Measurements from ENCODE around the gene SLC11A1.

SLC11A1 gene

DNA sequence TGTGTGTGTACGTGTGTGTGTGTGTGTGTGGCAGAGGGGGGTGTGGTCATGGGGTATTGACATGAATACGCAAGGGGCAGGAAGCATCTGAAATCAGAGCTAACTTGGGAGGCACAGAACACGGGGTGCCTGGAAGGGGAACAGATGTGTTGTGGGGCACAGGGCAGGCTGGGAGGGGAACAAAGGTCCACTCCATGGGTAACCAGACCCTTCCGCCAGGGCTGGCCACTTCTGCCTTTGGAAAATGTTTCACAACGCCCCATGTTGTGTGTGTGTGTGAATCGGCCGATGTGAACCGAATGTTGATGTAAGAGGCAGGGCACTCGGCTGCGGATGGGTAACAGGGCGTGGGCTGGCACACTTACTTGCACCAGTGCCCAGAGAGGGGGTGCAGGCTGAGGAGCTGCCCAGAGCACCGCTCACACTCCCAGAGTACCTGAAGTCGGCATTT is at the start of gene SLC11A1:
Gene SLC11A1 (plus strand): TSS at position 358 of the 451 bp plus-strand sequence. CDS start 96 bp downstream, outside the sequence.
- peak; percentile 21 to 49 for DNase-seq

- no peak for DNase-seq
These were observed 49.8 kb upstream of the SLC11A1 start for GRCh38 chr2:218332288-218332687.

DNA sequence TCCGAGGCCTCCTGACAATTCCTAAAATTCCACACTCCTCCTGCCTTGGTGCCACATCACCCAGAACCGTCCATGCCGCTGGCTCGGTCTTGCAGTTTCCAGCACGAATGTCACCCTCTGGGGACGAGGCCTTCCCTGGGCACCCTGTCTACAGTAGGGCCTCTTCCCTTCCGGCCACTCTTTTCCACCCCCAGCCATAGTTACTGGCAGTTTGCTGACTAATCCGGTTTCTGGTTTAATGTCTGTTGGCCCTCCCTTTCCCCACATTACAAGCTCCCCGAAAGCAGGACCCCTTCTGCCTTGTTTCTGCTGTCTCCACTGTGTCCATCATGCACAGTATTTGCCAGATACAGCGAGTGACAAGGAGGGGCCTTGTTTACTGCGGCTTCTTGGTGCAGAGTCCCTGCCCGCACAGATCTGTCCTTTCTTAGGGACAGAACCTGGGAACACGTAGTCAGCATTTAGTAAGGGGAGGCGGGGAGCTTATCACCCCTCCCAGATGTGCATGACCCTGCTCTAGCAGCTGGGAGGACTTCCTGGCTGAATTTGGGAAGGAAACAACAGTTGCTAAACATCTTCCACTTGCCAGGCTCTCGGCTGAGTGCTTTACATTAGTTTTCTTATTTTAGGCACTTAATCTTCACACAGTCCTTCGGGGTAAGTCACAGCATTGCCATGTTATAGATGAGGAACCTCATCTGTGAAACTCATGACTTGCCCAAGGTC is 49.0 kb upstream of the SLC11A1 start:
- no peak for DNase-seq

- DNase-seq: no peak
These were observed 47.5 kb upstream of the SLC11A1 start for GRCh38 chr2:218334531-218334930.

DNA sequence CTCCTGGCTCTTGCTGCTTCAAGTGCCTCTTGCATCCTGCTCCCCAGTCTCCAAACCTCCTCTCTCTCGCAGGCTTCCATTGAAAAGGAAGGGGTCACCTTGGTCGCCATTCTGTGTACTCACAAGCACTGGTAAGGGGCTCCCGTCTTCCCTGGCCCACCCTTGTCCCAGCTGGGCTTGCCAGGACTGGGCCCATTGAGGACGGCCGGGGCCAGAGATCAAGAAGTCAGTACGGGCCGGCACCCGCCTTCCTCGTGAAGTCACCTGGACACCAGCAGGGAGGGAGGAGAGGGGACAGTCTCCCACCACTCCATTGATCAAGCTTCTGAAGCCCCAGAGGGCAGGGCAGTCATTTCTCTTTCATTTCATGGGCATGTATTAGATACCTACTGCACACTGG is 41.4 kb upstream of the SLC11A1 start:
- DNase-seq: no peak

GRCh38 chr2:218341381-218341780 is 40.7 kb upstream of the SLC11A1 start:
- DNase-seq: no peak

GRCh38 chr2:218342837-218343236 is 39.2 kb upstream of the SLC11A1 start:
- no peak for DNase-seq

DNA sequence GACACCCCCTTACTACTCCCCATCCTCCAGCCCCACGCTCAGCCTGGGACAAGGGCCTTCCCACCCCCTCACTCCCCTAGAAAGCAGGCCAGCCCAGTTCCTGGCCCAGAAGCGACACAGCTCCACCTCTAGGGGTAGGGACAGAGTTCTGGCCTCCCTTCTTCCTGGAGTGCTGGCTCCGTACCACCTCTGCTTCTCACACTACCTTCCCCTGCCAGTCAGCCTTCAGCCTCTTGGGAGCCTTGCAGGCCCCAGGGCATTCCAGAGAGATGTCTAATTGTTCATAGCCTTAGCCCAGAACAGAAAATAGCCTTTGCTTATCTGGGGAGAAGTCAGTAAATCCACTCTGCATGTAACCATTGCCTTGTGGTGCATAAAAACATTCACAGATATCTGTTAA is 38.5 kb upstream of the SLC11A1 start:
- DNase-seq: no peak

DNA sequence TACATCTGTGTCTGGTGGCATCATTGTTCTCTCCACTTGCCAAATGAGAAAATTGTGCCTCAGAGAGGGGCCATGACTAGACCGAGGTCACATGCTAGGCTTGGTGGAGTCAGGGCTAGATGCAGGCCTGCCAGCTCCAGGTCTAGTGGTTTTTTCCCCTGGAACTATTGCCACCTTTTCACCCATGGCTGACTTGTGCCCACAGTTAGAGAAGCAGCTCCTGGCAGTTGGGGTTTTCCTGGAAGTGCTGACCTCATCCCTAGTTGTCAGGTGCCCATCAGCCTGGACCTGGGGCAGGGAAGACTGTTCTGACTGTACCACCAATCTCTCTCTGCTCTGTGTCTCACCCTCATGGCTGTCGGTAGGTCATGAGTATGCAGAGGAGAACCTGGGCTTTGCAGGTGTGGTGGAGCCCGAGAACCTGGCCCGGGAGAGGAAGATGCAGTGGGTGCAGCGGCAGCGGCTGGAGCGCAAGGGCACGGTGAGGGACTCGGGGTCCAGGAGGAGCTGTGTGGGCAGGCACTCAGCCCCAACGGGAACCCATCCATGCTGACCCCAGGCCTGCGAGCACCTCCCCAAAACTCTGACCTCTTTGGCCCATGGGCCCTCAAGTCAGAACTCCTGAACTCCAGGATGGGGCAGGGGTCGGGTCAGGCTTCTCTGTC is 37.9 kb upstream of the SLC11A1 start:
- DNase-seq: no peak

DNA sequence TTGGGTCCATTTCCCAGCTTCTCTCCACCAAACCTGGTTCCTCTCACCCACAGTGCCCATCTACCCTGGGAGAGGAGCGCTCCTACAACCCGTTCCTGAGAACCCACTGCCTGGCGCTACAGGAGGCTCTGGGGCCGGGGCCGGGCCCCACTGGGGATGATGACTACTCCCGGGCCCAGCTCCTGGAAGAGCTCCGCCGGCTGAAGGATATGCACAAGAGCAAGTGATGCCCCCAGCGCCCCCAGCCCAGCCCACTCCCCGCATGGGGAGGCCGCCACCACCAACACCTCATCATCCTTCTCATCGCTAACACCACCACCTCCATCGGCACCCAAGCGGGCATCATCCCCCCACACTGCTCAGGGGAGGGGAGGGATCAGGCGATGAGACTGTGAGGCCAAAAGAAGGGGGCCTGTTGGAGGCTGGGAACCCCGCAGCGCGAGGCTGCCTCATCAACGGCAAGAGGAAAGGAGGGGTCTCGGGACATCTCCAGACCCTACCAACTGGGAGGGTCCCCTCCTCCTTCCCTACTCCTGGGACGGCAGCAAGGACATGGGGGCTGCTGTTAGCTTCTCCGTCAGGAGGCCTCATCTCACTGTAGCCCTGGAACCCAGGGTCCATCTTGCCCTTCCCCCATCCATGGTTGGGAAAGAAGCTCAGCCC is 37.2 kb upstream of the SLC11A1 start:
- no peak for DNase-seq

- DNase-seq: no peak
These were observed 36.4 kb upstream of the SLC11A1 start for GRCh38 chr2:218345491-218346236.

- DNase-seq: no peak
These were observed 34.9 kb upstream of the SLC11A1 start for GRCh38 chr2:218347172-218347571.

DNA sequence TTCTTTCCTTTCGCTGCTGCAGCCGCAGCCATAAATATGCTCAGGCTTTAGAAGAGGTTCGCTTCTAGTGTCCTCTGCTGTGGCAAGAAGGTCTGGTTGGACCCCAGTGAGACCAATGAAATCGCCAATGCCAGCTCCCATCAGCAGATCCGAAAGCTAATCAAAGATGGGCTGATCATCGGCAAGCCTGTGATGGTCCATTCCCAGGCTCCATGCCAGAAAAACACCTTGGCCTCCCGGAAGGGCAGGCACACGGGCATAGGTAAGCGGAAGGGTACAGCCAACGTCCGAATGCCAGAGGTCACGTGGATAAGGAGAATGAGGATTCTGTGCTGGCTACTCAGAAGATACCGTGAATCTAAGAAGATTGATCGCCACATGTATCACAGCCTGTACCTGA is 28.0 kb upstream of the SLC11A1 start:
- no peak for DNase-seq

DNA sequence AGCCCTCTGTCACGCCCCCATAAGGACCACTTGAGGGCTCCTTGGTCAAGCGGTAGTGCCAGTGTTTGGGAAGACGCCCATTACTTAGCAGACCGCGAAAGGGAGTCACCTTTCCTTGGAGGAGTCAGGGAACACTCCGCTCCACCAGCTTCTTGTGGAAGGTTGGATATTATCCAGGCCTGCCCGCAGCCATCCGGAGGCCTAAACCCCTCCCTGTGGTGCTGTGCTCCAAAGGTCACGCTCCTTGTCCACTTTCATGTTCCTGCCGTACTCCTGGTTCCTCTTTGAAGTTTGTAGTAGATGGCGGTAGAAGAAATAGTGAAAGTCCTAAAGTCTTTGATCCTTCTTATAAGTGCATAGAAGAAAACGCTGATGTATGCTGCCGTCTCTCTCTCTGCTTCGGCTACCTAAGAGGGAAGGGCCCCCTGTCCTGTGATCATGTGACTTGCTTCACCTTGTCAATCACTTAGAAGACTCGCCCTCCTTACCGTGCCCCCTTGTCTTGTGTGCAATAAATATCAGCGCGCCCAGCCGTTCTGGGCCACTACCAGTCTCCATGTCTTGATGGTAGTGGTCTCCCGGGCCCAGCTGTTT is 27.1 kb upstream of the SLC11A1 start:
- DNase-seq: no peak

- DNase-seq: no peak
These were observed 24.6 kb upstream of the SLC11A1 start for GRCh38 chr2:218357236-218358177.

- peak in 1 of 2 donors; percentile 8 for DNase-seq
These were observed 21.6 kb upstream of the SLC11A1 start for GRCh38 chr2:218360453-218360852.

DNA sequence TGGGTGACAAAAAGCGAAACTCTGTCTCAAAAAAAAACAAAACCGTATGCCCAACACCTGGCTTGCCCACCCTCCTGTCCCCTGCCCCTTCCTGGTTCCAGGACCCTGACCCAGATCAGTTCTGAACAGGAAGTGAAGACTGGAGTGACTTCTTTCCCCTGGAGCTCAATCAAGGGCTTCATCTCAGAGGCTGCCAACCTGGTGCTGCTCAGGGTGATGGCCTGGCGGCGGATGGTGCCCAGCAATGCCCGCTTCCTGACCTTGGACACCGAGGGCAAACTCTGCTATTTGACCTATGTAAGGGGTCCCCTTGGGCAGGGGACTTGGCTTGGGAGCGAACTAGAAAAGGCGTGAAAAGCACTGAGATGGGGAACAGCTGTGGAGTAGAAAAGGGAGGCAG is 19.5 kb upstream of the SLC11A1 start:
- DNase-seq: no peak

GRCh38 chr2:218363736-218364135 is 18.3 kb upstream of the SLC11A1 start:
- DNase-seq: no peak

DNA sequence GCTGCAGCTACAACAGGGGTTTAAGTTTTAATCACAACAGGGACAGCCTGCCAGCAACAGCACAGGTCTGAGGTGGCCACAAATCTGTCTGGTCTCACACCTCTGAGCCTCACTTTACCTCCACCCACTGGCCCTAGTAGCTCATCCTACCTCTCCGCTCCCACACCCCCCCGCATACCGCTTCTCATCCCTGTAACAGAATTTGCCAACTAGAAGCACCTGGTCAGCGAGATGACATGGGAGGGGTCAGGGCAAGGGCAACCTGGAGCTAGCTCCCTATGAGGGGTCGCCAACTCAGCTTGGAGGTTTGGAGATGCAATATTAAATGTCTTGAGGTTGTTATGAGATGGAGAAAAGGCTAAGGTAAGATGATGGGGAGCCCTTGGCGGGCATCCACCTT is 17.9 kb upstream of the SLC11A1 start:
- DNase-seq: no peak

DNA sequence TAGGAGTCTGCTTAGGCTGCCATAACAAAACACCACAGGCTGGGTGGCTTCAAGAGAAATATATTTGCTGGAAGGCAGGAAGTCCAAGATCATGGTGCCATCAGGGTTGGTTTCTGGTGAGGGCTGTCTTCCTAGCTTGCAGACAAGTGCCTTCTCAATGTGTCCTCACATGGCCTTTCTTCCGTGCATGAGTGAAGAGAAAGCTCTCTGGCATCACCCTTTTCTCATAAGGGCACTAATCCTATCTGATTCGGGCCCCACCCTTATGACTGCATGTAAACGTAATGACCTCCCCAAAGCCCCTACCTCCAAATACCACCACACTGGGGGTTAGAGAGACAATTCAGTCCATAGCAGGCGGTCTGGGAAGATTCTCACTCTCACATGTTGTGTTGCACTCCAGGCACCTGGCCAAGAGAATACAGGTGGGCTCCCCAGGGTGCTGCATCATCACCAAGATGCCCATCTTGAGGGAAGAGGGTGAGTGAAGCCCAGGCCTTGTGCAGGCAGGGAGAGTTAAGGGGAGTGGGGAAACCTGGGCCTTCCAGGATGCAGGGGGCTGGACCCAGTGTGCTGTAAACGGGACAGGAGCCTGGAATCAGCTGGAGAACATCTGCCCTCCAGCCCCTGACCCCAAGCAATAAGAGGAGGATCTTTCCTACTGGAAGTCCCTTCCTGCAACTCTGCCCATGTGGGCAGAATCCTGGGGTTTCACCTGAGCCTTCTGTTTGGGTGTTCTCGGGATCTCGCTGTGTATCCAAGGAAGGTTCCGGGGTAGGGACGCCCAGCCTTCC is 15.3 kb upstream of the SLC11A1 start:
- no peak for DNase-seq
